Hypothalamus (tissue), 51 donors: Measurements from ENCODE around the gene SYTL2.
"Not testable (repeated sequence)": the region's sequence is repeated elsewhere in the genome, so short reads cannot be mapped to it uniquely, and the experiment has no call there.

Experiments used
- DNase-seq, 51 donors: peaks; one replicate each; lab custom pipeline; 2025; lab: John Stamatoyannopoulos, UW

SYTL2 gene

GRCh38 chr11:85699957-85700741 is 110.8 kb downstream of the SYTL2 start:
- no peak for DNase-seq

- DNase-seq, result no peak
These were observed 112.7 kb downstream of the SYTL2 start for GRCh38 chr11:85698195-85698594.

- no peak for DNase-seq
These were observed 113.2 kb downstream of the SYTL2 start for GRCh38 chr11:85697747-85698146.

- no peak for DNase-seq
These were observed 115.4 kb downstream of the SYTL2 start for GRCh38 chr11:85695546-85695945.

- peak in 3 of 51 donors; percentile 3 to 40 (median 16) for DNase-seq
These were observed 116.5 kb downstream of the SYTL2 start for GRCh38 chr11:85694385-85694980.

GRCh38 chr11:85685820-85686459 is 125.0 kb downstream of the SYTL2 start, which contains the start of gene CCDC89:
Gene CCDC89, minus strand, starts transcription at chr11:85686195. Its CDS starts 65 bp downstream, at chr11:85686130.
- peak in 50 of 51 donors; percentile 2 to 84 (median 59) for DNase-seq

GRCh38 chr11:85685125-85685819 is 125.7 kb downstream of the SYTL2 start:
- DNase-seq, result peak in 10 of 51 donors; percentile 3 to 47 (median 17)

GRCh38 chr11:85682330-85683305 is 128.3 kb downstream of the SYTL2 start:
- peak in 49 of 51 donors; percentile 5 to 77 (median 47) for DNase-seq

GRCh38 chr11:85680897-85681296 is 130.0 kb downstream of the SYTL2 start:
- no peak for DNase-seq

GRCh38 chr11:85679576-85679975 is 131.4 kb downstream of the SYTL2 start:
- DNase-seq, result no peak

- DNase-seq, result no peak
These were observed 137.5 kb downstream of the SYTL2 start for GRCh38 chr11:85673393-85673792.

- DNase-seq, result no peak
These were observed 138.6 kb downstream of the SYTL2 start for GRCh38 chr11:85672105-85672902.

- not testable (repeated sequence) for DNase-seq
These were observed 139.8 kb downstream of the SYTL2 start for GRCh38 chr11:85670949-85671663.

- no peak for DNase-seq
These were observed 142.8 kb downstream of the SYTL2 start for GRCh38 chr11:85668157-85668556.

- DNase-seq, result no peak
These were observed 144.3 kb downstream of the SYTL2 start for GRCh38 chr11:85666687-85667086.

GRCh38 chr11:85665733-85666132 is 145.2 kb downstream of the SYTL2 start:
- DNase-seq, result peak in 1 of 51 donors; percentile 24

GRCh38 chr11:85664615-85665481 is 146.1 kb downstream of the SYTL2 start, which contains the start of gene CREBZF:
Gene CREBZF, minus strand, starts transcription at chr11:85665129. Its CDS starts 254 bp downstream, at chr11:85664875.
- DNase-seq, result peak; percentile 50 to 96 (median 87)
